ENCODE results near the gene MRM3.

The MRM3 gene

DNA sequence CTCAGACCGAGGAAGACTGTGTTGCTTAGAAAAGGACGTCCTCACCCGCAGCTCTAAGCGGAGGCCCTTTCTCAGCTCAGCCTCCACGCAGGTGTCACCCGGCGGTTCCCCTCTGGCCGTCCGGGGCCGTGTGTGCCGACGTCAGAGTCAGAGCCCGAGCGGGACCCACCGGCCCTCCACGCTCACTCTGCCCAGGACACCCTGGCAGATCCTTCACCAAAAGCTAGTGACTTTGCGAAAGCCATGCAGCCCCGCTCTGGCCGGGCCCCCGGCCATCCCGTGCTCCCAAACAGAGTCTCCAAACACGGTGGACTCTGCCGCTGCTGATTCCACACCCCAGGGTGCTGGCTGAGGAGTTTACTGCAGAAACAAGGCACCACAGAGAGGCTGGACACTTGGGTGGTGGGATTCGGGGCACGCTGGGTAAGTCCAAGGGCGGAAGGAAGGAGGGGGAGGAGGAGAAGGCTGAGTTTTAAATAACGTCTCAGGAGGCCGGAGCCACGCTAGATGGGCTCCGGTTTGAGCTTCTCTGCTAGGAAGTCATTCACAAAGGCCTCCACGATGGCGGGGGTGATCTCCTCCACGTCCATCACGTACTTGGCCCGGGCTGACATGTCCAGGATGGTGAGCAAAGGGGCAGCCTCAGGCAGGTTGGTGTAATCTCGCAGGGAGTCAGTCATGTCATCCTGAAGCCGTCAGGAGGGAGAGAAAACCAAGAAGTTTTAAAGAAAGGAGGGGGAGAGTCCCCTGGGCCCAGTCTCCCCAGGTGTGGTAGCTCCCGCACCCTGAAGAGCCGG, 18.5 kb downstream of the MRM3 start:
- H4K20me1 ChIP-seq (ENCODE audit: insufficient read depth, low read length) = no peaks in the 10 kb centered on the region
- H3K36me3 ChIP-seq (replicated peaks; ENCODE audit: low read depth, low read length) = no peaks in the 10 kb centered on the region
- TF ChIP-seq EZH2phosphoT487 (IDR thresholded peaks at IDR 0.05; ENCODE audit: low read depth) (no peak), CTCF (IDR thresholded peaks at IDR 0.05; ENCODE audit: low read depth, low read length) (no peak)
- H3K27me3 ChIP-seq (ENCODE audit: low read depth, low read length) = no peaks in the 10 kb centered on the region
- H3K4me3 ChIP-seq (ENCODE audit: low read length) = no peak overlapping the region
- H3K9me3 ChIP-seq (ENCODE audit: insufficient read depth, low read length) = no peaks in the 10 kb centered on the region
- no peak overlapping the region for H3K9ac ChIP-seq (ENCODE audit: low read length)
- H3K27ac ChIP-seq (ENCODE audit: low read length) = no peak overlapping the region
- H2AFZ ChIP-seq (ENCODE audit: low read depth, low read length) = no peak overlapping the region
- H3K4me2 ChIP-seq (ENCODE audit: low read length) = no peak overlapping the region
- no peaks in the 10 kb centered on the region for H3K79me2 ChIP-seq (ENCODE audit: low read length)
- H3K4me1 ChIP-seq (ENCODE audit: low read length) = no peaks in the 10 kb centered on the region

DNA sequence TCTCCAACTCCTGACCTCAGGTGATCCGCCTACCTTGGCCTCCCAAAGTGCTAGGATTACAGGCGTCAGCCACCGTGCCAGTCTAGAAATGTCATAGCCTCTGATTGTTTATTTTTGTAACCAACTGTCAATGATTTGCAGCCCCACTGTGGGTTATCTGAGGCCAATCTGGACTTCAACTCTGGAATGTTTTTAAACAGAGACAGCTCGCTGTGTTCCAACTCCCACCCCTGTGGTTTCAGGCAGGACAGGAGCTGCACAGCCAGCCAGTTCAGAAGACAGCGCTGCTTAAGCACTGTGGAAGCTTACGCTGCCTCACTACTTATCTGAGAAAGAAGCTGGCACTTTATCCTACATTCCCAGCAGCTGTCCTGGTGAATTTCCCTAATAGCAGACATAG, 19.5 kb downstream of the MRM3 start:
- no peak overlapping the region for H3K27ac ChIP-seq (ENCODE audit: low read length)
- H3K4me1 ChIP-seq (ENCODE audit: low read length) = no peaks in the 10 kb centered on the region

DNA sequence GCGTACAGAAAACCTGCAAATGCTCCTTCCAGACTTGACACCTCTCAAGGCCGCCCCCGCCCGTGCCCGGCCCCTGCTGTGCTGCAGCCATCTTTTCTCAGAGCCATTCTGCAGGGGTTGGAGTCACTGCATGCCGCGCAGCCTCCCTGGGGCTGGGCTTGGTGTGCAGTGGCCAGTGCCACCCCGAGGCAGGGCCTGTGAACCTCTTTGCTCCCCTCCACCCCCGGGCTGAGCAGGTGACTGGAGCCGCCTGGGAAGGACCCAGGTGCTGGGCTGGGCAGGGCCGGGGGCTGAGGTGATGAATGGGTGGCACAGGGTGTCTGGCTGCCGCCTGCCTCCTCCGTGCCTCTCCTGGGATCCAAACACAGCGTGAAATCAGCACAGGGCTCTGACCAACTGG, 20.3 kb downstream of the MRM3 start:
- H3K27me3 ChIP-seq (ENCODE audit: low read depth, low read length) = no peaks in the 10 kb centered on the region
- H3K9ac ChIP-seq (ENCODE audit: low read length) = no peak overlapping the region
- H3K4me3 ChIP-seq (ENCODE audit: low read length) = no peak overlapping the region
- no peak overlapping the region for H3K4me2 ChIP-seq (ENCODE audit: low read length)
- no peaks in the 10 kb centered on the region for H3K36me3 ChIP-seq (replicated peaks; ENCODE audit: low read depth, low read length)
- H3K27ac ChIP-seq (ENCODE audit: low read length) = no peak overlapping the region
- no peaks in the 10 kb centered on the region for H3K4me1 ChIP-seq (ENCODE audit: low read length)
- no peaks in the 10 kb centered on the region for H4K20me1 ChIP-seq (ENCODE audit: insufficient read depth, low read length)
- no peaks in the 10 kb centered on the region for H3K79me2 ChIP-seq (ENCODE audit: low read length)
- H2AFZ ChIP-seq (ENCODE audit: low read depth, low read length) = no peak overlapping the region
- no peak for TF ChIP-seq CTCF (IDR thresholded peaks at IDR 0.05; ENCODE audit: low read depth, low read length)
- no peak for TF ChIP-seq EZH2phosphoT487 (IDR thresholded peaks at IDR 0.05; ENCODE audit: low read depth)
- H3K9me3 ChIP-seq (ENCODE audit: insufficient read depth, low read length) = no peaks in the 10 kb centered on the region

More for the DNA sequence above, 19.5 kb downstream of the MRM3 start:
- H2AFZ ChIP-seq (ENCODE audit: low read depth, low read length) = no peak overlapping the region
- no peaks in the 10 kb centered on the region for H3K9me3 ChIP-seq (ENCODE audit: insufficient read depth, low read length)
- no peaks in the 10 kb centered on the region for H3K79me2 ChIP-seq (ENCODE audit: low read length)
- no peaks in the 10 kb centered on the region for H3K36me3 ChIP-seq (replicated peaks; ENCODE audit: low read depth, low read length)
- no peaks in the 10 kb centered on the region for H4K20me1 ChIP-seq (ENCODE audit: insufficient read depth, low read length)
- no peaks in the 10 kb centered on the region for H3K27me3 ChIP-seq (ENCODE audit: low read depth, low read length)
- H3K4me2 ChIP-seq (ENCODE audit: low read length) = no peak overlapping the region
- TF ChIP-seq CTCF (IDR thresholded peaks at IDR 0.05; ENCODE audit: low read depth, low read length) (no peak), EZH2phosphoT487 (IDR thresholded peaks at IDR 0.05; ENCODE audit: low read depth) (no peak)
- no peak overlapping the region for H3K9ac ChIP-seq (ENCODE audit: low read length)
- H3K4me3 ChIP-seq (ENCODE audit: low read length) = no peak overlapping the region

- Histone ChIP-seq H3K4me3 (ENCODE audit: low read length) (no peak overlapping the region), H3K9ac (ENCODE audit: low read length) (no peak overlapping the region), H4K20me1 (ENCODE audit: insufficient read depth, low read length) (no peaks in the 10 kb centered on the region), H3K36me3 (replicated peaks; ENCODE audit: low read depth, low read length) (no peaks in the 10 kb centered on the region), H3K4me1 (ENCODE audit: low read length) (no peaks in the 10 kb centered on the region), H3K4me2 (ENCODE audit: low read length) (no peak overlapping the region), H2AFZ (ENCODE audit: low read depth, low read length) (no peak overlapping the region), H3K79me2 (ENCODE audit: low read length) (no peaks in the 10 kb centered on the region), H3K27ac (ENCODE audit: low read length) (no peak overlapping the region), H3K27me3 (ENCODE audit: low read depth, low read length) (no peaks in the 10 kb centered on the region), H3K9me3 (ENCODE audit: insufficient read depth, low read length) (no peaks in the 10 kb centered on the region)
- TF ChIP-seq EZH2phosphoT487 (IDR thresholded peaks at IDR 0.05; ENCODE audit: low read depth) (no peak), CTCF (IDR thresholded peaks at IDR 0.05; ENCODE audit: low read depth, low read length) (no peak)
Measured at GRCh38 chr17:802901-803881, 21.0 kb downstream of the MRM3 start.
